GM21529 (cell line): Measurements from ENCODE around the gene ZNF354C.

ENCODE experiments used
- ATAC-seq: cut with Tn5 transposase; IDR thresholded peaks from one replicate; pipeline ENCODE4 v1.9.1; 2021; ENCODE audit not compliant: unreplicated experiment

ZNF354C gene

GRCh38 chr5:179127136-179128040 lies 67.2 kb downstream of the ZNF354C start:
- no peak for ATAC-seq

DNA sequence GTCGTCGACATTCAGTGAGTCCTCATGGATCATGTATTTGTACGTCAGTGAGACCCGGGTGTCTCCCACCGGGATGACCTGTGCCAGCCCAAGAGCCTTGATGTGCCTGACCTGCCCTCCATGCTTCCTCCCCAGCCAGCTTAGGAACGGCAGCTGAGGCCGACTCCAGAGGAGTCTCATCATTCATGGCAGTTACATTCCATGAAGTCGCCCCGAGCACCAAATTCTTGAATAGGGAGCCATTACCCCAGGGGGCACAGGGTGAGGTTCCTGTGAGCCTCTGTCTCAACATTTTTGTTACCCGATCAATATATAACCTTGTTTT lies 67.8 kb downstream of the ZNF354C start:
- no peak for ATAC-seq

GRCh38 chr5:179128976-179129375 lies 68.8 kb downstream of the ZNF354C start:
- no peak for ATAC-seq

- no peak for ATAC-seq
Observed at GRCh38 chr5:179129607-179130071, 69.5 kb downstream of the ZNF354C start.

DNA sequence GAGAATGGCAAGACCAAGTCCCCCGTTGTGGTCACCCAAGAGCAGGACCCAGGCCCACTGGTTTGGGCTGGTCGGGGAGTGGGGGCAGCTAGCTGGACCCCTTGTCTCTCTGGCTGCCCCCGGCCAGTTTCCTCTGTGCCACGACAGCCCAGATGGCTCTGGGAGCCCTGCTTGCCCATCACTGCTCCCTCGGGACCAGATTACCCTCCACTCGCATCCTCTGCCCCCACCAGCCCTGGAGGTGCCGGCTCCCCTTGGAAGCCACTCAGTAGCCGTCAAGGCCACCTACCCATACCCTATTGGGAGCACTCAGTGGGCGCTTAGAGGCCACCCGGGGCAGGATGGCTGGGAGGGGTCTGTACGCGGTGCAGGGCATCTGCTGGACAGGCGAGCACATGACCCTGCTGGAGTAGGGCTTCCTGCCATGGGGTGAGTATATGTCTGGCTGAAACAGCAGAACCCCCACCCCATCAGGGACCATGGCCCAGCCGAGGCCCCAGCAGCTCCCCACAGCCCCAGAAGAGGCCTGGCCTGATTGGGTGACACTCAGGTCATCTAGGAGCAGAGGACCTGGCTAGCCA lies 70.0 kb downstream of the ZNF354C start:
- ATAC-seq = no peak

GRCh38 chr5:179131321-179131835 lies 71.2 kb downstream of the ZNF354C start:
- no peak for ATAC-seq

DNA sequence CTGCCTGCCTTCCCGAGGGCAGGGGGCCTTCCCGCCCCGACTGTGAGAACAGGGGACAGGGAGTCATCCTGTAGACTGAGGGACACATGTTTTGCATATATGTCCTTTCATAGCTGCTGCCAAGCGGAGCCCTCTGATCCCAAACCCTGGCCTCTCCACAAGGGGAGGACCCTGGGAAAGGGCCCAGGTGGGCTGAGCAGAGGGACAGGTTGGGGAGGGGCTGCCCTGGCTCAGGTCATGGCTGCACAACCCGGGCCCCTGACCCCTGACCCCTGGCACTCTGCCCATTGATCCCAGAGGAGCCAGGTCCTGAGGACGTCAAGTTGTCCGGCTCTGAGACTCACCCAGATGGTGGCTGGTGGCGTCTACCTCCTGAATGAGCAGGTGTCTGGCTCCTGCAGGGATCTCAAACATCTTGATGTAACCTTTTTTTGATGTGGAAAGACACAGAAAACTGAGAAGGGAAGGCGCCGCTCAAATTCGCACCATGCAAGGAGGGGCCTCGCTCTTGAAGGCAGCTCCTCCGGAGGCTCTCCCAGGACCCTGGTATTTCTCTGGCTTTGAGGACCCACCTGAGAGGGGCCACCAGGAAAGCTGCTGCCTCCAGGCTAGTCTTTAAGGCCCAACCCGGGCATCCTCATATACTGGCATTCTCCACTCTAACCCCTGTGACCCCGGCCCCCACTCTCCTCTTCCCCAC lies 71.9 kb downstream of the ZNF354C start:
- no peak for ATAC-seq

DNA sequence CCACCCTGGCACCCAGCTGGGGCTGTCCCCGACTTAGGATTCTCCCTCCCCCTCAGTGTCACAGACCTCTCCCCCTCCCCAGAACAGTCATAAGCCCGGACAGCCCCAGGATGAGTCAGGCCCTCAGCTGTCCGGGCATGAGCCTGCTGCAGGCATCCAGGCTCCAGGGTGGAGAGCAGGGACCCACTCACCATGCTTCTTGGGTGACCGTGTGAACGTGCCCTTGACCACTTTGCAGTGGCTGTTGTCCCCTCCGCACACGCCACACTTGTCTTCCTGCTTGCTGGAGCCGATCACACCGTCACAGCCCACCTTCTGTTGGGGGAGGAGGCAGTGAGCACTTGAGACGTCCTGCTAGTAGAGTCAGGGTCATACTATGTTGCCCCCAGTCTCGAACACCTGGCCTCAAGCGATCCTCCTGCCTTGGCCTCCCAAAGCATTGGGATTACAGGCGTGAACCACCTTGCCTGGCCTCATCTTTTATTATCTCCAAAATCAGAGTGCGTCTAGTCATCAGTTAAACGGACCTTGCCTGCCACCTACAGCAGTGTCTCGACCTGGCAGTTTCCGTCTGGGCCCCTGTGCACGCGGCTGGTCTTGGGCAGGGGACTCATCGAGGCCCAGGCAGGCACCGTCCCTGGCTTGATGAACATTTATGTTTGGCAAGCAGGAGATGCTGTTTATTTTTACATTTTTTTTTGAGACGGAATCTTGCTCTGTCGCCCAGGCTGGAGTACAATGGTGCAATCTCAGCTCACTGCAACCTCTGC lies 72.6 kb downstream of the ZNF354C start:
- ATAC-seq = no peak
